NOMO-1 treated with DMSO at 0.1 percent for 48 hours (cell line): ENCODE data around the gene PIEZO1.
A peak's percentile ranks its signal among the peaks of the same experiment; 100 is the strongest.

Source experiments
- DNase-seq: peaks from one replicate; lab custom pipeline; 2025; ENCODE audit not compliant: unreplicated experiment; lab: John Stamatoyannopoulos, UW

The PIEZO1 gene

GRCh38 chr16:88737298-88738150, 47.5 kb downstream of the PIEZO1 start:
- peak; percentile 70 for DNase-seq

DNA sequence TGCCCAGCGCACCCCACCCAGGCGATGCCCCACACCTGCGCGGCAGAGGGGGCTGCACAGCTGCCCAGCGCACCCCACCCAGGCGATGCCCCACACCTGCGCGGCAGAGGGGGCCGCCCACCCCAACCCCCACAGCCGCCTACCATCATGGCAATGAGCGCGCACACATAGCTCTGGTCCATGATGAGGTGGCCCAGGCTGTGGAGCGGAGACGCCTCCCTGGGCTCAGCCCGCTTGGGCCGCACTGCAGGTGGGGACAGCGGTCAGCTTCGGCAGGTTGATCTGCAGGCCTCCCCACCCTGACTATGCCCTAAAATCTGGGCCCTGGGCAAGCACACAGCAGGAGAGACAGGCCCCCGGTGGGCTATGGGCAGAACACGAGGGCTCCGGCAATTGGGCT, 48.5 kb downstream of the PIEZO1 start:
- DNase-seq = no peak

DNA sequence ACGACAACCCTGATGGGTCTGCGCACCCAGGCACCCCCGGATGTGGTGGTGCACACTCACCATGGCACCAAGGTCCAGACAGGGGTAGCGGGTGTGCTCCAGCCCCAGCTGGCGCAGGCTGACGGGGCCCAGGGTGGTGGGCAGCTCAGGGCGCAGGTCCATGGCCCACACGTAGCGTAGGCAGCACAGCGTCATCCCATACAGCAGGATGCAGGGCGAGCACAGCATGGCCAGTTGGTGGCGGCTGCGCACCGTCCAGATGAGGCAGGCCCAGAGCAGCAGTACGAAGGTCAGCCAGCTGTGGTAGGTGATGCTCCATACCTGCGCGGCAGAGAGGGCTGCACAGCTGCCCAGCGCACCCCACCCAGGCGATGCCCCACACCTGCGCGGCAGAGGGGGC, 48.9 kb downstream of the PIEZO1 start:
- no peak for DNase-seq

DNA sequence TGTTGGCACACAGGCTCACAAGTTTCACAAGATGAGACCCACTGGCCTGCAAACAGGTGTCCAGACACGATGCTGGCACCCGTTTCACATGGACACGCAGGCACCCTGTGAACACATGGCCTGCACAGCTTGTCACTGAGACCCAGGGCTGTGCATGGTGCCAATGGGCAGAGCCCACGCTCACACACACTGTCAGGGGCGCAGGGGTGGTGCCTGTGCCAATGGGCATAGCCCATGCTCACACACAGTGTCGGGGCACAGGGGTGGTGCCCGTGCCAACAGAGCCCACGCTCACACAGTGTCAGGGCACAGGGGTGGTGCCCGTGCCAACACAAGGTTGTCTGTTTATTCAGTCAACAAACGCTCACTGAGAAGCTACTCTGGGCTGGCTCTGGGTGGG, 49.4 kb downstream of the PIEZO1 start:
- DNase-seq = no peak

DNA sequence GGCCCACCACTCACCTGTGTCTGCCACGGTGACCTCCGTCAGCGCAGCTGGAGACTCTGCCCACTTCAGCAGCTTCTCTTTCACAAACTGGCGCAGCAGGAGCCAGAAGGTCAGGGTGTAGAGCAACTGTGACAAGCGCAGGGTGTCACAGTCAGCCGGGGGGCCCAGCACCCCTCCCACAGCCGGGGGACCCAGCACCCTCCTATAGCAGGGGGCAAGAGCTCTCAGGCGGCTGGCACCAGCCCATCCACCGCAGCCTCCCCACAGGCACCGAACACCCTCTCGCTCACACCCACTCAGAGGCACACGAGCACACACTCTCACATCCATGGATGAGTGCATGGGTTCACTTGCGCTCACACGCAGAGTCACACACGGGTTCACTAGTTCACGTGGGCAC, 49.9 kb downstream of the PIEZO1 start:
- no peak for DNase-seq

- no peak for DNase-seq
Measured at GRCh38 chr16:88734361-88734728, 50.7 kb downstream of the PIEZO1 start.

- DNase-seq = no peak
Measured at GRCh38 chr16:88733630-88734360, 51.2 kb downstream of the PIEZO1 start.

GRCh38 chr16:88732961-88733294, 52.1 kb downstream of the PIEZO1 start:
- DNase-seq = no peak

DNA sequence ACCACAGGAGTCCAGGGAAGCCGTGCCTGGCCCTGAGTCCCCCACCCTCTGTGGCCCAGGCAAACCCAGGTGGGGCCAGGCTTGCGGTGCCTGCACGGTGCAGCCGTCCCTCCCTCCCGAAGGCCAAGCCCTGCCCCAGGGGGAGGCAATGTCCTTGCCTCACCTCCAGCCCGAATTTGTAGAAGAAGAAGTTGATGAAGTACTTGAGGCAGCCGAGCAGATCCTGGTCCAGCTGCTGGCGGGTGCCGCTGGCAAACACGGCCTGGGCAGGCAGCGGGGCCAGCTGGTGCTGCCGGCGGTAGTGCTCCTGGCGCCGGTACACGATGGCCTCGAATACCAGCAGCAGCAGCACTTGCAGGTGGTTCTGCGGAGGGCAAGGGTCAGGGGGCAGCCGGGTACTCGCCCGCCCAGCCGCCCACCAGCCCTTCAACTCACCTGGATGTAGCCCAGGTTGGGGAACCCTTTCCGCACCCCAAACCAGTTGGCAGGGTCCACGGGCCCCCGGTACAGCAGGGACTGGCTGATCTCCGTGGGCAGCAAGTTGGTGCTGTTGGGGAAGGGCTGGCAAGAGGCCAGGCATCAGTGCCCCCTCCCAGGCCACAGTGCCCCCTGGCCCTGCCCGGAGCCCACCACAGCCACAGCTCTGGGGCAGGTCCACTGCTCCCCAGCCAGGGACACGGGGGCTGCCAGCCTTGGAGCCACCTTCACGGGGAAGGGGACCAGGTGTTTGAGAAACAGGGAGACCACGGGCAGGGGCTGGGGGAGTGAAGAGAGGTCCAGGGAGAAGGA, 52.7 kb downstream of the PIEZO1 start:
- DNase-seq = no peak

- DNase-seq = no peak
Measured at GRCh38 chr16:88731699-88732098, 53.3 kb downstream of the PIEZO1 start.

GRCh38 chr16:88730632-88731607, 54.1 kb downstream of the PIEZO1 start:
- no peak for DNase-seq

DNA sequence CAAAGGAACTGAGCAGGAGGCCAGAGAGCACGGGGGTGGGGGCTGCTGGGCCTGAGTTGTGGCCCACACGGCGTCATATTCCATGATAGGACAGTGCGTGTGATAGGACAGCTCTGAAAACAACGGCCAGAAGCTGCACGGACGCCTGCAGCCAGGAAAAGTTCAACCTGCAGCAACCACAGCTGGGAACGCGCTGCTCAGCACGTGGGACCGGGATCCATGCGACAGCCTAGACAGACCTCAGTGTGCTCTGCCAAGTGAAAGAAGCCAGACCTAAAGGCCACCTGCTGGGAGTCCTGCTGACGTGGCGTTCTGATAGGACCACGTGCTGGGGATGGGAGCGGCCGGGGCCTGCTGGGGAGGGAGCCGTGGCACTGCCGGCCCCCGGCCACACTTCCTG, 57.1 kb downstream of the PIEZO1 start:
- DNase-seq = no peak

DNA sequence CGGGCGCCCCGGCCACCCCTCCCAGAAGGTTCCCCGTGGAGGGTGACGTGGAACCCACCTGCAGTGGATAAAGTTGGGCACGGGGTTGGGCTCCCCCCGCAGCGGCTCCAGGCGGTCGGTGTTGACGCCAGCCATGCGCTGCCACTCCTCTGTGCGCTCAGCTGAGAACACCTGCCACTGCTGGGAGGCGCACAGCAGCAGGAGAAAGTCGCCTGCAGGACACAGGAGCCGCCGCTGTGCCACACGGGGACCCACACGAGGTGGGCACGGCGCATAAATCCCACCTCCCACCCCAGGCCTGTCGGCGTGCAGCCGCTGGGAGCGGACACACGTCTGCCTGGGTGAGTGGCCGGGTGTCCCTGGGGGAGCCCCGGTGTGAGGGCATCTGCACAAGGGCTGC, 58.0 kb downstream of the PIEZO1 start:
- DNase-seq = no peak

- DNase-seq = no peak
Measured at GRCh38 chr16:88726408-88726749, 58.6 kb downstream of the PIEZO1 start.

- DNase-seq = no peak
Measured at GRCh38 chr16:88725609-88726407, 59.2 kb downstream of the PIEZO1 start.

GRCh38 chr16:88724855-88725555, 60.0 kb downstream of the PIEZO1 start:
- DNase-seq = no peak

GRCh38 chr16:88723911-88724310, 61.1 kb downstream of the PIEZO1 start:
- no peak for DNase-seq

DNA sequence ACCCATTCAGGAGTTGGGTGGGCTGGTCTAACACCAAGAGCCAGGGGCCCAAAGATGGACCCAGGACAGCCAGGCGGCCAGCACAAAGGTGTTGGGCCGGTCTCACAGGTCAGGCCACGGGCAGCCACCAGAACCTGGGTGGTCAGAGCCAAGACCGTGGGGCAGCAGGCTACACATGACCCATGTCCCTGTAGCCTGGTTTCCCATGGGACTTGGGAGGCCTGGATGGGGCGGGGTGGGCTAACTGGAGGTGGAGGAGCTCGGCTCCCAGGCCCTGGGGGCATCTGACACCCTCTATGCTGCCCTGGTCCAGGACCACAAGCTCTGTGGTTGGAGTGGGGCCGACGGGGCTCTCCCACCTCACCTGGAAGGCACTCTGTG, 61.5 kb downstream of the PIEZO1 start:
- no peak for DNase-seq

DNA sequence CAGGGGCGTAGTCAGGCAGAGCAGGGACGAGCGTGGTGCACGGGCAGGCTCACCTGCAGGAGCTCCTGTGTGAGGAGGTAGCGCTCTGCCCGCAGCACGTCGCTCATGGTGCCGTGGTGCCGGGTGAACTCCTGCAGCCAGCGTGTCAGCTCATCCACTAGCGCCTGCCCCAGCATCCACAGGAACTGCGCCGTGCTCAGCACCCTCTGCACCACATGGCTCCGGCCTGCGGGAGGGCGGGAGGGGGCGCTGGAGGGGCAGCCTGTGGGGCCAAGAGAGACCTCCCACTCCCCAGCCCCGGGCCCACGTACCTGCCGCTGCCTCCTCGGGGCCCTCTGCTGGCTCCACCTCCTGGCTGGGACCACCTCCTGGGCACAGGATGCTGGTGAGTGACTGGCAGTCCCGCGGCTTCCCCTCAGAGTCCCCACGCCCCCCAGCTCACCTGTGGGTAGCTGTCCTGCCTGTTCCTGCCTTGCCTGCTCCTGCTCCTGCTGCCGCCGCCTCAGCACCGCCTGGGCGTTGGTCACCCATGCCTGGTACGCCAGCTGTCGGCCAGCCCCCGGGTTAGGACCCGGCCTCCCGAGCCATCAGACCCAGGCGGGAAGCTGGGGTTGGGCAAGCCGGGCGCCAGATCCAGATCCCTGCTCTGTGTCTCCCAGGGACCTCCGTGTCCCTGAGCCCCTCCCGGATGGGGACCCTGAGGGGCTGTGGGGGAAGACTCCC, 62.1 kb downstream of the PIEZO1 start:
- DNase-seq = no peak
